ENCODE results near the gene DAPK1.
A peak's percentile ranks its signal among the peaks of the same experiment; 100 is the strongest.
"Not testable (repeated sequence)": the region's sequence is repeated elsewhere in the genome, so short reads cannot be mapped to it uniquely, and the experiment has no call there.

Gene DAPK1

GRCh38 chr9:87548159-87548558 lies 50.5 kb downstream of the DAPK1 start:
- DNase-seq, result no peak

- DNase-seq, result not testable (repeated sequence)
Measured at GRCh38 chr9:87549088-87549487, 51.4 kb downstream of the DAPK1 start.

GRCh38 chr9:87549791-87550190 lies 52.1 kb downstream of the DAPK1 start:
- no peak for DNase-seq

GRCh38 chr9:87550253-87550954 lies 52.7 kb downstream of the DAPK1 start:
- DNase-seq, result no peak

- DNase-seq, result no peak
Measured at GRCh38 chr9:87551772-87552217, 54.1 kb downstream of the DAPK1 start.

- no peak for DNase-seq
Measured at GRCh38 chr9:87554171-87554910, 56.7 kb downstream of the DAPK1 start.

- no peak for DNase-seq
Measured at GRCh38 chr9:87554976-87555375, 57.3 kb downstream of the DAPK1 start.

GRCh38 chr9:87556039-87556438 lies 58.4 kb downstream of the DAPK1 start:
- peak; percentile 91 for DNase-seq

GRCh38 chr9:87556821-87557220 lies 59.2 kb downstream of the DAPK1 start:
- no peak for DNase-seq

- peak; percentile 62 for DNase-seq
Measured at GRCh38 chr9:87557996-87558395, 60.3 kb downstream of the DAPK1 start.

GRCh38 chr9:87558606-87559190 lies 61.0 kb downstream of the DAPK1 start:
- no peak for DNase-seq

GRCh38 chr9:87562062-87562461 lies 64.4 kb downstream of the DAPK1 start:
- no peak for DNase-seq

GRCh38 chr9:87562530-87563170 lies 65.0 kb downstream of the DAPK1 start:
- no peak for DNase-seq

GRCh38 chr9:87564111-87564510 lies 66.4 kb downstream of the DAPK1 start:
- DNase-seq, result no peak

GRCh38 chr9:87564791-87565241 lies 67.1 kb downstream of the DAPK1 start:
- no peak for DNase-seq

GRCh38 chr9:87567001-87567400 lies 69.3 kb downstream of the DAPK1 start:
- DNase-seq, result peak; percentile 82

- DNase-seq, result no peak
Measured at GRCh38 chr9:87567571-87567970, 69.9 kb downstream of the DAPK1 start.

GRCh38 chr9:87567983-87568382 lies 70.3 kb downstream of the DAPK1 start:
- no peak for DNase-seq

GRCh38 chr9:87568401-87568800 lies 70.7 kb downstream of the DAPK1 start:
- DNase-seq, result no peak

- no peak for DNase-seq
Measured at GRCh38 chr9:87569008-87569509, 71.4 kb downstream of the DAPK1 start.

- no peak for DNase-seq
Measured at GRCh38 chr9:87569518-87569917, 71.9 kb downstream of the DAPK1 start.

GRCh38 chr9:87570000-87570908 lies 72.6 kb downstream of the DAPK1 start:
- no peak for DNase-seq

Data from NCI-H2029 (cell line).